Astrocyte of the spinal cord (primary cell): ENCODE data around the gene KLHL40.

ENCODE experiments used
- DNase-seq: peaks from one replicate; pipeline ENCODE4 v3.0.0; 2011; ENCODE audit warnings: low read depth, low spot score
- H3K4me3 ChIP-seq: 2 replicates; pipeline ENCODE4 v1.5.1; 2011; ENCODE audit warnings: low read depth, mild to moderate bottlenecking, low read length, moderate library complexity
- CTCF ChIP-seq: IDR thresholded peaks from 2 replicates; pipeline ENCODE4 v1.5.1; 2012; ENCODE audit warnings: low read depth, mild to moderate bottlenecking, low read length, inconsistent platforms
- in situ Hi-C: cut with HindIII; loops from 2 replicates; pipeline ENCODE4 v1.10.0; 2017; ENCODE audit warnings: low sequenced_read_pairs

KLHL40 gene

GRCh38 chr3:42660898-42661297, 24.4 kb upstream of the KLHL40 start:
- TF ChIP-seq CTCF = no peak
- no peak for DNase-seq
- no peak overlapping the region for H3K4me3 ChIP-seq
- in situ Hi-C loops = no loop called here

- no peak for DNase-seq
- in situ Hi-C loops = no loop called here
- TF ChIP-seq CTCF = no peak
- no peak overlapping the region for H3K4me3 ChIP-seq
Measured at GRCh38 chr3:42661593-42662022, 23.7 kb upstream of the KLHL40 start.

GRCh38 chr3:42662037-42662812, 23.1 kb upstream of the KLHL40 start:
- DNase-seq = no peak
- no peak for TF ChIP-seq CTCF
- in situ Hi-C loops = no loop called here
- no peak overlapping the region for H3K4me3 ChIP-seq

GRCh38 chr3:42662813-42663535, 22.4 kb upstream of the KLHL40 start:
- no peak for TF ChIP-seq CTCF
- no peak overlapping the region for H3K4me3 ChIP-seq
- no peak for DNase-seq
- in situ Hi-C loops = no loop called here

GRCh38 chr3:42663581-42664437, 21.5 kb upstream of the KLHL40 start:
- in situ Hi-C loops = no loop called here
- no peak for DNase-seq
- TF ChIP-seq CTCF = no peak
- H3K4me3 ChIP-seq = no peak overlapping the region

GRCh38 chr3:42664438-42664803, 20.9 kb upstream of the KLHL40 start:
- in situ Hi-C loops = no loop called here
- H3K4me3 ChIP-seq = no peak overlapping the region
- no peak for TF ChIP-seq CTCF
- no peak for DNase-seq
